Measurements from ENCODE around the gene CHD6.

Gene CHD6

DNA sequence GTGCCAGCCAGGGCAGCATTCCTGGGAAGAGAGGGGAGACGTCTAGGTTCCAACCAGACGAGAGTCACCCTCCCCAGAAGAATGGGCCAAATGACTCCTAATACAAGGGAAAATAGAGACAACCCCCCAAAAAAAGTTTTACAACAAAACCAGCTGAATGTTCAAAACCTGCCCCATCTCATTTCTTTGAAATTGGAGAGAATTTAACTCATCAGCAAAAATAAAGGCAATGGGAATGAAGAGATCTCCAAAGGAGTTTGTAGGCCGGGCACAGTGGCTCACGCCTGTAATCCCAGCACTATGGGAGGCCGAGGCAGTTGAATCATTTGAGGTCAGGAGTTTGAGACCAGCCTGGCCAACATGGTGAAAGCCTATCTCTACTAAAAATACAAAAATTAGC, 241.8 kb downstream of the CHD6 start:
- ChIA-PET POLR2A (ENCODE audit: low non-redundant PET) (no interaction called here), CTCF (interaction anchor here (1.0 to 1.1 kb wide), 2 partner anchors 11 to 35 kb away, joined by 3 to 4 read pairs; no protein-coding TSS in a partner anchor)
- H3K27ac ChIP-seq, result no peak overlapping the region
- no peak for DNase-seq (ENCODE audit: low spot score)
- TF ChIP-seq, protein P1, sequence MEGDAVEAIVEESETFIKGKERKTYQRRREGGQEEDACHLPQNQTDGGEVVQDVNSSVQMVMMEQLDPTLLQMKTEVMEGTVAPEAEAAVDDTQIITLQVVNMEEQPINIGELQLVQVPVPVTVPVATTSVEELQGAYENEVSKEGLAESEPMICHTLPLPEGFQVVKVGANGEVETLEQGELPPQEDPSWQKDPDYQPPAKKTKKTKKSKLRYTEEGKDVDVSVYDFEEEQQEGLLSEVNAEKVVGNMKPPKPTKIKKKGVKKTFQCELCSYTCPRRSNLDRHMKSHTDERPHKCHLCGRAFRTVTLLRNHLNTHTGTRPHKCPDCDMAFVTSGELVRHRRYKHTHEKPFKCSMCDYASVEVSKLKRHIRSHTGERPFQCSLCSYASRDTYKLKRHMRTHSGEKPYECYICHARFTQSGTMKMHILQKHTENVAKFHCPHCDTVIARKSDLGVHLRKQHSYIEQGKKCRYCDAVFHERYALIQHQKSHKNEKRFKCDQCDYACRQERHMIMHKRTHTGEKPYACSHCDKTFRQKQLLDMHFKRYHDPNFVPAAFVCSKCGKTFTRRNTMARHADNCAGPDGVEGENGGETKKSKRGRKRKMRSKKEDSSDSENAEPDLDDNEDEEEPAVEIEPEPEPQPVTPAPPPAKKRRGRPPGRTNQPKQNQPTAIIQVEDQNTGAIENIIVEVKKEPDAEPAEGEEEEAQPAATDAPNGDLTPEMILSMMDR (conservative IDR thresholded peaks at IDR 0.05; ENCODE audit: low read depth), result no peak

DNA sequence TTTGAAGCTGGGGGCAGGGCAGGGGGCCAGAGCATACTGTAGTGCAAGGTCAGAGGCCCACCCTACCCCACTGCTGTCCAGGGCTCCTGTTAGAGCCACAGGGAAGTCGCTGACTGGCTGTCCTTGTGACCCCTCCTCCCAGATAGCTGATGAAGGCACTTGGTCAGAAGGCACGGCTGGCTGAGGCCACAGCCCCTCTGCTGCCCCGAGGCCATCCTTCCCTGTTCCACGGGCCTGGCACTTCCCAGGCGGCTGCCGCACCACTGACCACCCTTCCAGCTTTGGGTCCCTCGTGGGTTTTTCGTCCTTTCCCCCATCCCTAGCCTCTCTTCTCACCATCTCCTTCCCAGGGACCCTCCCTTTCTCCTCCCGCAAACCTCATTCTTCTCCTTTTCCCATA, 242.3 kb downstream of the CHD6 start:
- DNase-seq (ENCODE audit: low spot score), result no peak
- no peak overlapping the region for H3K27ac ChIP-seq
- TF ChIP-seq, protein P1 (conservative IDR thresholded peaks at IDR 0.05; ENCODE audit: low read depth), result no peak
- ChIA-PET CTCF (interaction anchor here (1.0 kb wide), 1 partner anchor 35 kb away, joined by 3 read pairs; no protein-coding TSS in a partner anchor), POLR2A (ENCODE audit: low non-redundant PET) (no interaction called here)

DNA sequence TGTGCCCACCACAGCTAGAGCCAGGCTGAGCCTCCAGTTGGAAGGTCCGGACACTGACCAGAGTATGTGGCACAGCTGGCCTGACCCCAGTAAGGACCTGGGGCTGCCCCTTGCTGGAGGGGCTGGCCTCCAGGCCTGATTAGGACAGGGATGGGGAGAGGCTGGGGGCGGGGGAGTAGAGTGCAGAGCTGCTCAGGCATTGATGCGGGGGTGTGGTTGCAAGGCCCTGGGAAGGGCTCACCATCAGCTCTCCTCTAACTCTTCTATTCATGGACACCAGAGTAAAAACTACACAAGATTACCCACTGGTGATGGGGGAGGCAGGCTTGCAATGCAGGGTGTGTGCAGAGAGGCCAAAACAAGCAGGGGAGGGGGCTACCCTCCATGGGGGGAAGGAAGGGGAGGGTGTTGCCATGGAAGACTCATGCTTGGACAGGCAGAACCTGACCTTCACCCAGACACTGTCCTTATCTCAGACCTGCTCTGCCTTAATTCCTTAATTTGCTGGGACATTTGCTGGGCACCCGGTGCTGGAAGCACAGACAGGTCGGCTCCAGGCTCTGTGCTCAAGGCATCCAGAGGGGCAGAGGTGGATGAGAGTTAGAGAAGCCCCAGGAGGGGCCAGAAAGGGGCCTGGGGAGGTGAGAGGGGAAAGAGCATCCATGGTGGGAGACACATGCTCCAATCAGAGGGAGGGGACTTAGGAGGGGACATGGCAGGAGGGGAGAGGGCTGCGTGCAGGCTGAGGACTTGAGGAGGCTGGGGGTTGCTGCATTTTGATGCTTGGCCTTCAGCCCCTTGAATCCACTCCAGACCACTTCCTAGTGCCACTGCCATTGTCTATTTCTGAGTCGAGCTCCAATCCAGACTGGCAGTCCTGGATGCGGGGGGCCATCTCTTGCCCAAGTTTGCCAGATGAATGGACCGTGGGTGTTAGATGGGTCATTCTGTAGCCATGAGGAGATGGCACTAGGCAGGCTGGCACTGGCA, 244.0 kb downstream of the CHD6 start:
- DNase-seq (ENCODE audit: low spot score), result no peak
- no peak overlapping the region for H3K27ac ChIP-seq
- CTCF ChIA-PET, result interaction anchor here (0.6 kb wide), 1 partner anchor 365 kb away, joined by 3 read pairs; no protein-coding TSS in a partner anchor
- TF ChIP-seq, protein P1 (conservative IDR thresholded peaks at IDR 0.05; ENCODE audit: low read depth), result no peak
- POLR2A ChIA-PET (ENCODE audit: low non-redundant PET), result no interaction called here

DNA sequence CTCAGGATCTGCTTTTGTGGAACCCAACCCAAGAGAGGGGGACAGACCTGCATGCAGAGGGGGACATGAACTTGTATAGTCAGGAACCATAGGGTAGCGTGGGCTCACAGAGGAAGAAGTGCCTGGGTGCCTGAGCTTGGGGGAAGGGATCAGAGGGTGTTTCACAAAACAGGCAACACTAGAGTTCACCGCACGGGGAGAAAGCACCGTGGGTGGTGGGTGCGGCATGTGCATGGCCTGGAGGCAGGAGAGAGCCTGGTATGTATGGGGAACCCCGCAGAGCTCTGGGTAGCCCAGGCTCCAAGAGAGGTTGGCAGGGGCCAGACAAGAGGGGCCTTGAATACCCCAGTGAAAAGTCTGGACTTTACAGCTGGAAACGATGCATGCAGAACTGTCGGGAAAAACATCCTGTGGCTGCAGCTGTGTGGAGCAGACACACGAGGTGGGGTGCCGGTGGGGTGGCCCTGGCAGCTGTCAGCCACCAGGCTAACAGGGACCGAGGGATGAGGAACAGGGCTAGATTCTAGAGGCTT, 244.9 kb downstream of the CHD6 start:
- ChIA-PET CTCF (interaction anchor here (0.6 to 0.7 kb wide), 3 partner anchors 19 to 365 kb away, joined by 3 to 5 read pairs (median 3); no protein-coding TSS in a partner anchor), POLR2A (ENCODE audit: low non-redundant PET) (no interaction called here)
- no peak for DNase-seq (ENCODE audit: low spot score)
- TF ChIP-seq, protein P1 (conservative IDR thresholded peaks at IDR 0.05; ENCODE audit: low read depth), result no peak
- no peak overlapping the region for H3K27ac ChIP-seq

DNA sequence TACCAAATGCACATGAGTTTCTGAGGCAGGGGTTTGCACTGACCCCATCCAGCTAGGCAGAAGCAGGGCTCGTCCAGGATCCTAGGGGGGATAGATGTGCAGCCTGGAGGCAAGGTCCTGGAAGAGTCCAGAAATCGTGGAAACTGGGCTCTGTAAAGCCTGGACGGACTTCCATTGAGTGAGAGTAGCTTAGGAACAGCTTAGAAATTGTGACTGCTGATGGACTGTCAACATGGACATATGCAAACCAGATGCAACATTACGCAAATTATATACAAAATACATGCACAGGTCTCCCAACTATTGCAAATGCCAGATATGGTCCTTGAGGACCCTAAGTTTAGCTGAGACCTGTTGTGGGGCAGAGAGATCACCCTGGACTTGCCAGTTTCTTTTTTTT, 246.8 kb downstream of the CHD6 start:
- TF ChIP-seq, protein P1 (conservative IDR thresholded peaks at IDR 0.05; ENCODE audit: low read depth), result no peak
- no peak for DNase-seq (ENCODE audit: low spot score)
- POLR2A ChIA-PET (ENCODE audit: low non-redundant PET), result interaction anchor here (0.7 kb wide), 1 partner anchor 487 kb away, joined by 3 read pairs; no protein-coding TSS in a partner anchor
- no peak overlapping the region for H3K27ac ChIP-seq
- CTCF ChIA-PET, result no interaction called here

DNA sequence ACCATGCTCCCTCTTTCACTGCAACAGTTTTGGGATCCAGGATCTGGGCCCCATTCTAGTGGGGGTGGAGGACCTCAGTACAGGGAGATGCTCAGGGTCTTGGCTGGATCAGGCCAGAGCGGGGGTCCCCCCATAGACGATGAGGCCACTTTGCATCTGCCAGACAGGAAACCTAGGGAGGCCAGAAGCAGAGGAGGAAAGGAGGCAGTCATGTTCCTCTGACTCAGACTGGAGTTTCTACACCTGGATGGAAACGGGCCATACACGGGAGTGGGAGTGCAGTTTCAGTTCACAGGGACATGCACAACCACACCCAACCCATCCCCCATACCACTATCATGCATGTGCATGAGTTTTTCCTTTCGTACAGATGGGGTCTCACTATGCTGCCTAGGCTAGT, 248.0 kb downstream of the CHD6 start:
- POLR2A ChIA-PET (ENCODE audit: low non-redundant PET), result no interaction called here
- TF ChIP-seq, protein P1 (conservative IDR thresholded peaks at IDR 0.05; ENCODE audit: low read depth), result no peak
- DNase-seq (ENCODE audit: low spot score), result no peak
- no peak overlapping the region for H3K27ac ChIP-seq
- CTCF ChIA-PET, result no interaction called here
